Lung (tissue), 12 donors: ENCODE results near the gene HOXC9. TPM values are rescaled to one million over a fixed set of nuclear protein-coding genes. Genes with fewer than 3 reads are reported as not detected.

Experiments
- ATAC-seq: fragments of 200-7000 bp; cut with Tn5 transposase; one replicate; pipeline ENCODE4 v1.9.1; 2020; ENCODE audit warnings: moderate number of reproducible peaks; ENCODE audit not compliant: insufficient read depth, low FRiP score
- DNase-seq, 3 donors: peaks; one replicate each; pipeline ENCODE4 v3.0.0-alpha.2; 2013 to 2017
- H3K27ac ChIP-seq, 2 donors: one replicate each; pipeline ENCODE4 v1.5.1; 2013; ENCODE audit warnings: mild to moderate bottlenecking in 2 of 2, moderate library complexity in 2 of 2, control low read depth in 1 of 2, inconsistent platforms in 1 of 2, low read depth in 1 of 2, low read length in 1 of 2
- H3K27me3 ChIP-seq, 3 donors: one replicate each; pipeline ENCODE4 v1.5.1; 2013; ENCODE audit warnings: low read length in 2 of 3; ENCODE audit not compliant: control insufficient read depth in 3 of 3, insufficient read depth in 3 of 3
- H3K36me3 ChIP-seq, 4 donors: one replicate each; pipeline ENCODE4 v1.5.1; 2013; ENCODE audit warnings: low read length in 4 of 4, mild to moderate bottlenecking in 1 of 4, moderate library complexity in 1 of 4; ENCODE audit not compliant: control insufficient read depth in 4 of 4, insufficient read depth in 4 of 4
- H3K4me1 ChIP-seq, 5 donors: one replicate each; pipeline ENCODE4 v1.5.1; 2013; ENCODE audit warnings: low read length in 5 of 5, mild to moderate bottlenecking in 2 of 5, moderate library complexity in 1 of 5; ENCODE audit not compliant: control insufficient read depth in 5 of 5, insufficient read depth in 5 of 5
- H3K4me3 ChIP-seq: one replicate; pipeline ENCODE4 v1.5.1; 2013; ENCODE audit warnings: mild to moderate bottlenecking, control low read depth, moderate library complexity
- H3K9ac ChIP-seq, 2 donors: one replicate each; pipeline ENCODE4 v1.5.1; 2013; ENCODE audit warnings: low read length in 2 of 2, control low read depth in 1 of 2; ENCODE audit not compliant: insufficient read depth in 1 of 2
- H3K9me3 ChIP-seq, 4 donors: one replicate each; pipeline ENCODE4 v1.5.1; 2013; ENCODE audit warnings: low read length in 3 of 4, mild to moderate bottlenecking in 1 of 4, moderate library complexity in 1 of 4; ENCODE audit not compliant: control insufficient read depth in 4 of 4, insufficient read depth in 3 of 4
- CTCF ChIP-seq: IDR thresholded peaks from 2 replicates; pipeline ENCODE4 v1.5.1; 2012; ENCODE audit warnings: mild to moderate bottlenecking; ENCODE audit errors: control extremely low read depth, extremely low read depth
- WGBS, 2 donors: extraction: QIAGEN DNeasy Blood & Tissue Kit; methylation state at CpG; one replicate each; pipeline ENCODE4 v1.1.7; 2013; 5-methylcytosine and 5-hydroxymethylcytosine counted together
- polyA plus RNA-seq, 2 donors: library from polyadenylated mRNA; stranded (reverse); fragments of 200-250 nt; gene quantifications; one replicate each; pipeline ENCODE4 v1.2.1, GENCODE V29; 2013
- total RNA-seq, 2 donors: library from RNA; depleted of rRNA in 1 of 2; stranded (reverse); fragments of >200 nt in 1 of 2; gene quantifications; one replicate each; pipeline ENCODE4 v1.2.1, GENCODE V29; 2014 to 2021
- donor health status: control.
- donor health status: control.
- donor health status: Bipolar disorder and iron deficiency.
- donor health status: healthy.
- donor health status: DM: yes; HTN: yes; CAD: no.

The HOXC9 gene
- total and polyA plus RNA-seq, 4 donors: 0.08 to 0.18 TPM; not detected in 2

DNA sequence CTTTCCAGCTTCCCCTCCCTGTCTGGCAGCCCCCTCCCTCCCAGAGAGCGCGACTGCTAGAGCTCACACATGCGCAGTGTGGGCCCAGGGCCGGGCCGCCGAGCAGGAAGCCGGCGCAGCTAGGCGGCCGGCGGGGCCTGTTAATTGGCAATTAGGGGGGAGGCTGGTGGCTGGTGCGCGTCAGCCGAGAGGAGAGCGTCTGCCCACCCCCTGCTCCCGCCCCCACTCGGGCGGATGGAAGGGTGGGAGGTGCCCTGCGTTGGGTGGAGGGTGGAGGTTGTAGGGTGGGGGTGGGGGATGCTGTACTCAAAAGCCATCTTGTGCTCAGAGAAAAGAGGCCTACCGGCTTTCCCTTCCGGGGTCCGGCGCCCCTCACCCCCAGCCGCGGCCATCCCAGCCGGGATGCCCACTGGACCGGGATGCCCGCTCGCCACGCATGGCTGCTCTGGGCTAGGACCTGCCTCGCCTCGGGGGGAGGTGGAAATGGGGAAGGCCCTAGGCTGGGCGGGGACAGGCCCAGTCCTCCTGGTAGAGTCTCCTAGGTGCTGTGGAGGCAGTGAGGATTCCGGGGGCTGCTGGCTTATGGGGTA lies 18.0 kb downstream of the HOXC9 start:
- H3K9me3 ChIP-seq: peaks cover 0 to 13% (median 0%) of the 10 kb centered on the region in 4 donors
- DNase-seq: peak; percentile 69 to 76 (median 74)
- TF ChIP-seq CTCF: no peak
- no peak overlapping the region for H3K4me3 ChIP-seq
- H3K27ac ChIP-seq: no peak overlapping the region
- H3K4me1 ChIP-seq: peaks cover 0 to 13% (median 6%) of the 10 kb centered on the region in 5 donors
- 1 to 5% methylated on average over 33 to 34 of the region's 34 CpGs for WGBS, 2 donors
- ATAC-seq: peak; percentile 71
- H3K36me3 ChIP-seq: no peaks in the 10 kb centered on the region
- no peak overlapping the region for H3K9ac ChIP-seq
- H3K27me3 ChIP-seq: peaks cover 18 to 89% (median 68%) of the 10 kb centered on the region in 3 donors

DNA sequence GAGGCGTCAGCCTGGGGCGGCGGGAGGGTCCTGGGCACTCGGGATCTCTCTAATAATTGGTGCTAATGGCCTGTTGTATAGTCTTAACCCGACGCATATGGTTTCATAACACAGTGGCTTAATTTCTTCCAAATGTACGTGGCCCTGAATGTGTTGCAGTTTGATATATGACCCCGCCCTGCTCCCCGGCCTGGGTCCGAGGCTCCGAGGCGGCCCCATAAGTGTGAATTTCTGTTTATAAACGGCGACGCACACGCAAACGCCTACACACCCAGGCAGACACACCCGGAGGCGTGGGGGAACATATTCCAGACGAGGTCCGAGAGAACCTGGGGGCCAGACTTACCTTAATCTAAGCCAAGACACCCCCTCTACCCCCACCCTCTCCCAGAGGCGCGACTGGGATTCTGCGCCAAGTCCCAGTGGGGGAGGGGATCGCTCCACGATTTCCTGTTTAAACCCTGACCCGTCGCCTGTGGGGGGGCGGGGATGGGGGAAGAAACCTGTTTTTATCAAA lies 18.6 kb downstream of the HOXC9 start:
- ATAC-seq (no peak), DNase-seq (peak in 1 of 3 donors; percentile 43)
- H3K9ac ChIP-seq: no peak overlapping the region
- H3K36me3 ChIP-seq: no peaks in the 10 kb centered on the region
- H3K27me3 ChIP-seq: peaks cover 18 to 89% (median 68%) of the 10 kb centered on the region in 3 donors
- H3K9me3 ChIP-seq: peaks cover 0 to 8% (median 0%) of the 10 kb centered on the region in 4 donors
- H3K4me1 ChIP-seq: peaks cover 0 to 13% (median 6%) of the 10 kb centered on the region in 5 donors
- WGBS, 2 donors: 14 to 26% methylated on average over 29 of the region's 29 CpGs
- H3K27ac ChIP-seq: no peak overlapping the region
- no peak overlapping the region for H3K4me3 ChIP-seq
- no peak for TF ChIP-seq CTCF

DNA sequence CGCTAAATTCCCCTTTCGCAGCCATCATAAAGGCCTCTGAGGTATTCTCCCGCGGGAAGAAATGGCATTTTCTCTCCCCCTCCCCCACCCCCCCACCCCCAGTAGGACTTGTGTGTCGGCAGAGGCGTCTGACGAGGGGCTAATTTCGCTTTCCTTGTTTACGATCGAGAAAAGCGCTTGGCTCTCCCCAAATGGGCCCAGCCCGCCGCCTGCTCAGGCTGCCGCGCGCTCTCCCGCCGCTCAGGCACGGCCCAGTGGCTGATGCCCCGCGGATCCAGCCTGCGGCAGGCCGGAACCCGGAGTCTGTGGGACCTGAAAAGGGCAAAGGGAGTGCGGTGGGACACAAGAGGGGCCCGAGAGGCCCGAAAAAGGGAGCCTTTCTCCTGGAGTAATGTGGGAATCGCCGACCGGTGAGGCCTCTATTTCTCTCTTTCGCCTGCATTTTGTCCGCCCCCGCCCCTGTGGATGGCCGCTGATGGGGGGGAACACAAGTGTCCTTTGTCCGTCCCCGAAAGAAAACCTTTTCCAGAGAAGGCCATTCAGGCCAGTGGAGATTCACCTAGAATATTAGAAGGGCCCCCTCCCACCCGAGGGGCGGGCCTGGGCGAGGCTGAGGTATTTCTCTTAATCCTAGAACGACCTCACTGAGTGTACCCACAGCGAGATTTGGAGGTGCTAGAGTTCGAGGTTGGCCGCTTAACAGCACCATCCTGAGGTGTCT lies 19.3 kb downstream of the HOXC9 start:
- no peak for TF ChIP-seq CTCF
- H3K36me3 ChIP-seq: no peaks in the 10 kb centered on the region
- H3K27ac ChIP-seq: no peak overlapping the region
- peaks cover 0 to 13% (median 6%) of the 10 kb centered on the region in 5 donors for H3K4me1 ChIP-seq
- H3K9me3 ChIP-seq: peaks cover 0 to 3% (median 0%) of the 10 kb centered on the region in 4 donors
- H3K4me3 ChIP-seq: no peak overlapping the region
- WGBS, 2 donors: 21 to 32% methylated on average over 37 to 43 of the region's 43 CpGs
- ATAC-seq (no peak), DNase-seq (peak in 1 of 3 donors; percentile 41)
- H3K27me3 ChIP-seq: peaks cover 18 to 89% (median 63%) of the 10 kb centered on the region in 3 donors
- no peak overlapping the region for H3K9ac ChIP-seq
